Smooth muscle cell (in vitro differentiated cells): ENCODE measurements around the gene PLEKHG3. TPM values are rescaled to one million over a fixed set of nuclear protein-coding genes. Genes with fewer than 3 reads are reported as not detected.

ENCODE experiments used
- DNase-seq: peaks from one replicate; lab custom pipeline; 2025; ENCODE audit not compliant: unreplicated experiment; lab: John Stamatoyannopoulos, UW
- H2AFZ ChIP-seq: fragments of 200-600 bp; sonication (generic); 2 replicates; pipeline ENCODE4 v1.6.0; 2016; ENCODE audit warnings: antibody characterized with exemption, low read depth, mild to moderate bottlenecking
- H3F3A ChIP-seq: fragments of 200-600 bp; sonication (generic); 2 replicates; pipeline ENCODE4 v1.6.0; 2017; ENCODE audit warnings: antibody characterized with exemption, low read depth
- H3K27ac ChIP-seq: fragments of 200-600 bp; sonication (generic); 2 replicates; pipeline ENCODE4 v1.5.1; 2016; ENCODE audit warnings: low read depth, mild to moderate bottlenecking
- H3K27me3 ChIP-seq: fragments of 200-600 bp; sonication (generic); 2 replicates; pipeline ENCODE4 v1.6.1; 2016; ENCODE audit warnings: low read depth, mild to moderate bottlenecking
- H3K36me3 ChIP-seq: fragments of 200-600 bp; sonication (generic); 2 replicates; pipeline ENCODE4 v1.5.1; 2016; ENCODE audit warnings: low read depth
- H3K4me1 ChIP-seq: fragments of 200-600 bp; sonication (generic); 2 replicates; pipeline ENCODE4 v1.5.1; 2016; ENCODE audit warnings: low read depth
- H3K4me2 ChIP-seq: fragments of 200-600 bp; sonication (generic); 2 replicates; pipeline ENCODE4 v1.6.0; 2016; ENCODE audit warnings: mild to moderate bottlenecking
- H3K4me3 ChIP-seq: fragments of 200-600 bp; sonication (generic); 2 replicates; pipeline ENCODE4 v1.5.1; 2016; ENCODE audit warnings: mild to moderate bottlenecking
- H3K79me2 ChIP-seq: fragments of 200-600 bp; sonication (generic); 2 replicates; pipeline ENCODE4 v1.6.0; 2016; ENCODE audit warnings: low read depth, mild to moderate bottlenecking
- H3K9ac ChIP-seq: fragments of 200-600 bp; sonication (generic); 2 replicates; pipeline ENCODE4 v1.6.0; 2016; ENCODE audit warnings: low read depth
- H3K9me3 ChIP-seq: fragments of 200-600 bp; sonication (generic); replicated peaks from 2 replicates; pipeline ENCODE4 v1.5.1; 2016; ENCODE audit warnings: low read depth
- H4K20me1 ChIP-seq: fragments of 200-600 bp; sonication (generic); 2 replicates; pipeline ENCODE4 v1.6.0; 2016; ENCODE audit warnings: low read depth
- CTCF ChIP-seq: fragments of 200-600 bp; sonication (generic); IDR thresholded peaks from 2 replicates; pipeline ENCODE4 v1.5.1; 2017; ENCODE audit warnings: borderline replicate concordance, mild to moderate bottlenecking, antibody characterized with exemption; ENCODE audit not compliant: insufficient read depth, poor library complexity, severe bottlenecking
- WGBS: methylation state at CpG from one replicate; pipeline ENCODE4 v1.1.7; 2016; ENCODE audit warnings: low lambda C conversion rate; 5-methylcytosine and 5-hydroxymethylcytosine counted together
- polyA plus RNA-seq: library from polyadenylated mRNA; unstranded; fragments of >200 nt; fragmentation: Nextera tagmentation; extraction: Ambion mirVana; gene quantifications from 2 replicates; pipeline ENCODE4 v1.2.1, GENCODE V29; 2016
- total RNA-seq: library from RNA; depleted of rRNA; stranded (reverse); fragments of >200 nt; gene quantifications from 2 replicates; pipeline ENCODE4 v1.2.3, GENCODE V29; 2014

Gene PLEKHG3
- total and polyA plus RNA-seq, 2 experiments from 2014 or later, result 17.6 to 18.3 TPM

- Histone ChIP-seq H3K27ac (peak overlapping the region; percentile 97), H3K4me2 (peak overlapping the region; percentile 97), H3K4me1 (peaks cover 62% of the 10 kb centered on the region), H3K4me3 (peak overlapping the region; percentile 76), H3K9ac (no peak overlapping the region), H3F3A (peaks cover 19% of the 10 kb centered on the region), H3K27me3 (no peaks in the 10 kb centered on the region), H3K79me2 (peaks cover 12% of the 10 kb centered on the region), H3K36me3 (no peaks in the 10 kb centered on the region), H2AFZ (no peak overlapping the region), H4K20me1 (peaks cover 22% of the 10 kb centered on the region), H3K9me3 (no peaks in the 10 kb centered on the region)
- no peak for DNase-seq
- 31% methylated on average over 25 of the region's 25 CpGs for WGBS
- no peak for TF ChIP-seq CTCF
Measured at GRCh38 chr14:64702493-64703394, 1.5 kb upstream of the PLEKHG3 start.

DNA sequence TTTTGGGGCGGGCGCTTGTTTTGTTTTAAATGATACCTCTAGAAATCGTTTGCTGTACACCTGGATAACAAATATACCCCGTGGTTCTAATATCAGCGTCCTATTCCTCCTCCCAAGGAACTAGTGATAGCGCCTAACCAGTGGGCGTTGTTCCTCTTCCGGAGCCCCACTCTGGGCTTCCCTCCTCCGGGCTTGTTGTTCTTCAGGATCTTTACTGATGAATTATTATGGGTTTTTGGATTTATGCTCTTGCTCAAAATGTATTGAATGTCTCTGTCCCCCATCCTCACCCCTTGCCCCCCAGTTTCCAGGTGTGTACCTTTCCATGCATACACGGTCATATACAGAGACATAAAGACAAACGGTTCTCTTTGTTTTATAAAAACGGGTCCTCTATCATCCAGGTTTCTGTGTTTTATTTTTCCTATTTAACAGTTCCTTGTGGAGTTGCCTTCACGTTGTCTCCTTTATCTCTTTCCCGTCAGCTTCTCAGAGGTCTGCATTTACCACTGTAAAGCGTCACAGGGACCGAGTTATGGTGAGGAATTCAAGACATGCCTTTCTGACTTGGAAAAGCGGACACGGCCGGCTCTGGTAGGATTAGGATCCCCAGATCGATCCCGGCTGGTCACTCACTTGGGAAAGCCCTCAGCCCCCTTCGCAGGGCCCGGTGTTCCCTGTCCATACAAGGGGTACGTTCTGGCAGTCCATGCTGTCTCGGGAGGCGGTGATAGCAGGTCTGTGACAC, 655 bp upstream of the PLEKHG3 start:
- peak overlapping the region; percentile 97 for H3K27ac ChIP-seq
- 5% methylated on average over 26 of the region's 26 CpGs for WGBS

GRCh38 chr14:64704743-64705380, 638 bp downstream of the PLEKHG3 start:
- Histone ChIP-seq H3K36me3 (no peaks in the 10 kb centered on the region), H3K27me3 (no peaks in the 10 kb centered on the region), H3K27ac (peak overlapping the region; percentile 97), H3F3A (peaks cover 19% of the 10 kb centered on the region), H3K9ac (peak overlapping the region; percentile 82), H3K79me2 (peaks cover 27% of the 10 kb centered on the region), H2AFZ (peak overlapping the region; percentile 81), H3K9me3 (no peaks in the 10 kb centered on the region), H3K4me3 (peak overlapping the region; percentile 76), H3K4me2 (peak overlapping the region; percentile 97), H4K20me1 (peaks cover 27% of the 10 kb centered on the region), H3K4me1 (peaks cover 73% of the 10 kb centered on the region)
- no peak for TF ChIP-seq CTCF
- no peak for DNase-seq
- under 1% methylated on average over 51 of the region's 51 CpGs for WGBS

More for the DNA sequence above, 655 bp upstream of the PLEKHG3 start:
- H3K9me3 ChIP-seq, result no peaks in the 10 kb centered on the region
- H3K9ac ChIP-seq, result peak overlapping the region; percentile 75
- no peaks in the 10 kb centered on the region for H3K27me3 ChIP-seq
- peaks cover 27% of the 10 kb centered on the region for H4K20me1 ChIP-seq
- no peak for DNase-seq
- peaks cover 19% of the 10 kb centered on the region for H3F3A ChIP-seq
- peaks cover 15% of the 10 kb centered on the region for H3K79me2 ChIP-seq
- H3K4me2 ChIP-seq, result peak overlapping the region; percentile 97
- no peak overlapping the region for H2AFZ ChIP-seq
- H3K4me1 ChIP-seq, result peaks cover 70% of the 10 kb centered on the region
- H3K4me3 ChIP-seq, result peak overlapping the region; percentile 76
- H3K36me3 ChIP-seq, result no peaks in the 10 kb centered on the region
- no peak for TF ChIP-seq CTCF
